ELR (cell line): Measurements from ENCODE around the gene INO80D.
"Not testable (repeated sequence)": the region's sequence is repeated elsewhere in the genome, so short reads cannot be mapped to it uniquely, and the experiment has no call there.

Source experiments
- DNase-seq: peaks from one replicate; pipeline ENCODE4 v3.0.0-alpha.2; 2015; ENCODE audit warnings: low read depth

INO80D gene

GRCh38 chr2:206084439-206084869 is 1.5 kb downstream of the INO80D start:
- peak; percentile 88 for DNase-seq

GRCh38 chr2:206083602-206084438 is 2.2 kb downstream of the INO80D start:
- DNase-seq: peak; percentile 2

GRCh38 chr2:206082298-206082843 is 3.6 kb downstream of the INO80D start:
- no peak for DNase-seq

DNA sequence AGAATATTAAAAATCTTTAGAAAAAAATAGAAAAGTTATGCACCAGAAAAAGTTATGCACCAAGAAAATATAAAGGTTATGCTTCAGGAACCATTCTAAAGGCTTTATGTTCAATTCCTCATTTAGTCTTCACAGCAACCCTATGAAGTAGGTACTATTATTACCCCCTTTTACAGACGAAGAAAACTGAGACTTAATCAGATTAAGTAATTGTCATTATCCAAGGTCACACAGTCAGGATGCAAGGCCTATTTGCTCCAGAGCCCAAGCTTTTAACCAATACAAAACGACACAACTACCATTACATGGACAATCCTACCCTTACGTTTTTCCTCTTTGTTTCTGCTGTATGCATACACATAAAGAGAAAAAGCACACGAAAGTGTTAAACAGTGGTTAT is 5.0 kb downstream of the INO80D start:
- no peak for DNase-seq

DNA sequence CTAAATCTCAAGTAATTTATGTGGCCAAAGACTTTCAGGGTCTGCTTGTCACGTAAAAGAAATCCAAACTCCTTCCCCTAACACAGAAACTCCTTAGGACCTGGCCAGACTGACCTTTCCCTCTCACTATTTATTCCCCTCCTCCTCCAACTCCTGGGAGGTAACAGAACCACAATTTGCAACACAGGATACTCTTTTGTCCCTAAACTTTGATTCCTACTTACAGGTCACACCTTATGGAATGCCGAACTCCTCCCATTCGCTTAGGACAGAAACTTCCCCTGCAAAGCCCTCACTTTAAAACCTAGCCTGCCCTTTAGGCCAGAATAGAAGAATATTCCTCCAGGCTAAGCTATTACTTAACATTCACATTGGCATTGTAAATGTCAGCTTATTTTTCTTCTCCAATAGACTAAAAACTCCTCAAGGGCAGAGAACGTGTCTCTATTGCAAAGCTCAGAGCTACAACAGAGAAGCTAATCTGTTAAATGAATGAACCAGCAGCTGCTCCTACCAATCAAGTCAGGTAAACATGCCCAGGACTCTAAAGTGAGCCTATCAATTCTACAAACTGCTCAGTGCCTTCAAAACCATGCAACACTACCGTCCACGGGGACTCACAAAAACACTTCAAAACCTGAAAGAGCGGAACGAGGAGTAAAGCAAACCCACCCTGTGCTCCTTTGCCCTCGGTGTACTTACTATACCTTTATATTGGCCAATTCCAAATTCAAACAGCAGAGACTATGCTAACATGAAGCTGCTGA is 6.1 kb downstream of the INO80D start:
- no peak for DNase-seq

GRCh38 chr2:206077879-206078278 is 8.1 kb downstream of the INO80D start:
- not testable (repeated sequence) for DNase-seq

DNA sequence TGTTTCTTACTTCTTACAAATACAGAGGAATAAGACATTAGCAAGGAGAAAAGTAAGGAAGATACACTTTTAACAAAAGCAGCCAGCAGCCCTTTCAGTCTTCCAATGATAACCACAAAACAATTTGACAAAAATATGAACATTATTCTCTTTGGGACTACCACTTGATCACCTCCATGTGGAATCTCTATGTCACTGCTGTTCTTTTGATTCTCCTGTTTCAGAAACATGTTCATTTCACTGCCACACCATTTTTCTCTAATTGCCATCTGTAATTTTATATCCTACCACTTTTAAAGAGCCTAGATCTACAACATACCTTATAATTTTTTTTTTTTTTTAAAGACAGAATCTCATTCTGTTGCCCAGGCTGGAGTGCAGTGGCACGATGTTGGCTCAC is 10.9 kb downstream of the INO80D start:
- DNase-seq: no peak

DNA sequence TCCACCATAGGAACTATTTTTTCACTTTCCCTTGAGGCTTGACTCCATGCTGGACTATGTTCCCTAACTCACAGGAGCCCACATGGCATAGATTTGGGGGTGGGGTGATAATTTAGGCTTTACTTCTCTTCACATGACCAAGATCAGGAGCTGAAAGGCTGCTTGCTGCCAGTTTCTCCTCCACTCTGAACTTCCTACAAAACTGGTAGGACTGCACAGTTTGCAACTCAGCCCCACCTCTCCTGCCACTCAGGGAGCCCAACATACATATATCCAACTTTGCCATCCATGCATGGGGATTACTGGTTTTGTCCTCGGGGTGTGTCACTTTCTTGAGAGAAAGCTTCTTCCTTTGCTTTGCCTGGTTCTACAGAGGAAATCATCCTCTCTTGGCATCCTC is 14.2 kb downstream of the INO80D start:
- DNase-seq: no peak

DNA sequence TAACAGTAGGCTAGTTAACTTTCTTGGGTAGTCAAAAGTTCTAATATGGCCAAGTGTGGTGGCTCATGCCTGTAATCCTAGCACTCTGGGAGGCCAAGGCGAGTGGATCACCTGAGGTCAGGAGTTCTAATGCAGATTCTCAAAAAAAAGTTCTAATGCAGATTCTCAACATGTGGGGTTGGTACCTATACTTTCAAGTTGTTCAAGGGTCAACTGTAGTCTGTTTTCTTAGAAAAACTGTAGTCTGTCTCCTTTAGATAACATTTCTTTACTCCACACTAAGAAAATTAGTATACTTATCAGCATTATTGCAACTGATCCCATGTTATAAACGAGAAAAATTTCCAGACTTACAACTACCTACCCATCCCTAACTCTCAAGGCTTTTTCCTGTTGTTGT is 16.6 kb downstream of the INO80D start:
- no peak for DNase-seq

- no peak for DNase-seq
Observed at GRCh38 chr2:206068207-206068606, 17.8 kb downstream of the INO80D start.

- peak; percentile 18 for DNase-seq
Observed at GRCh38 chr2:206064077-206064476, 21.9 kb downstream of the INO80D start.

DNA sequence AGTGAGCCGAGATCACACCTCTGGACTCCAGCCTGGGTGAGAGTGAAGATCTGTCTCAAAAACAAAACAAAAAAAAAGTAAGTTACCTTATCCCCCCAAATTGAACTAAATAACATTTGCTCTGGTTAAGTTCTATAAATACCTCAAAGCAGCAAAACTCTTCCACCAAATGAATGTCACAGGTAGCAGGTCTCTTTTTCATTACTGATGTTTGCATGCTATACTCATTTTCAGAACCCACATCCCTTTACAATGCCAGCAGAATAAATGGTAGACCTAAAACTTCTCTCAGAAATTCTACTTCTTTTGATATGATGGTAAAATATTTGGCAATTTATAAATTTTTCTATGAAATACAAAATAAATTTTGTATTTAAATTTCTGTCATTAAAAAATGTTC is 22.3 kb downstream of the INO80D start:
- no peak for DNase-seq

DNA sequence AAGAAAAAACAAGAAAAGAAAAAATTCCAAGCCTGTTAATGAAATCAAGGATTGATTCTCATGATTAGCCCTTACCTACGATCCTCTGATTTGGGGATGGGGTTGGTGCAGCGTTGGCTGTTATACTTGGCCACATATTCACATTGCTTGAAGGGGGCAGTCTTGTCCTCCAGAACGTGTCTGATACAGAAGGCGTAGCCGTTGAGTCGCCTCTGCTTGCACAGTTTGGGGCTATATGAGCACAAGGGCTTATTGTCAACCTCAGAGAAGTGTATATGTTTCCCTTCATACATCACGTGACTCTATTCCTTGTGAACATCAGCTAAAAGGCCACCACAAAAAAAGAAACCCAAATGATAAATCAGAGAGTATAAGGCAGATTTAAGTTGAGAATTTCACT is 23.2 kb downstream of the INO80D start:
- no peak for DNase-seq

DNA sequence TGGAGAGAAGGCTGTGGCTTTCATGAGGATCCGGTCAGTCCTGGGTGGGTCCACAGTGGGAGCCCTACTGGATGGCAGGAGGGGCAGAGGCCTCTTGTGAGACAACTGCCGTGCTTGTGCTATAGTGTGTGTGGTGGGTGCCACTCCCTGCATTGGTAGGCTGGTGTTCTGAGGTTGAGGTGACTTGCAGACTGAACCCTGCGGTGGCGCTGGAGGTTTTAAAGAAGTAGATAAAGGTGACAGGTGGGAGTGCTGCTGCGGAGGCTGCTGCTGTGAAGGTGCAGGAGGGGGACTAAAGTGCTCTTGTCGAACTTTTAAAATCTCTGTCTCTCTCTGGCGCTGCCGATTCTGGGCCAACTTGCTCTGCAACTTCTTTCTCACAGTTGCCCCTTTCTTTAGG is 29.7 kb downstream of the INO80D start:
- DNase-seq: no peak

GRCh38 chr2:206054952-206055351 is 31.0 kb downstream of the INO80D start:
- DNase-seq: peak; percentile 7

DNA sequence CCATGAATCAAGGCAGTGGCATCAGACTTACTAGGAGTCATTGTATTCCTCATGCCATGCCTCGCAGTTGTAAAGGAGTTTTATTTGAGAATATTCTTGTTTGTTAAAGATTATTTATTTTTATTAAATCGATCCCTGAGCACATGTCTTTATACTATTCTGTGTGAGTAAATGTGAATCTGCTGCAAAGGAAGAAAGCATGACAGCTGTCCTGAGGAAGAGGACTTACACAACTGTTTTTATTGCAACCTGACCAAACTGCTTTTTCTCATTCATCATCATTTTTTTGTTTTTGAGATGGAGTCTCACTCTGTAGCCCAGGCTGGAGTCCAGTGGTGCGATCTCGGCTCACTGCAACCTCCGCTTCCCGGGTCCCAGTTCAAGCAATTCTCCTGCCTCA is 34.1 kb downstream of the INO80D start:
- no peak for DNase-seq

GRCh38 chr2:206049392-206049791 is 36.6 kb downstream of the INO80D start:
- DNase-seq: no peak

GRCh38 chr2:206045251-206045650 is 40.7 kb downstream of the INO80D start:
- peak; percentile 56 for DNase-seq

- DNase-seq: no peak
Observed at GRCh38 chr2:206040525-206040924, 45.4 kb downstream of the INO80D start.

GRCh38 chr2:206035393-206035792 is 50.6 kb downstream of the INO80D start:
- not testable (repeated sequence) for DNase-seq

- not testable (repeated sequence) for DNase-seq
Observed at GRCh38 chr2:206033452-206033851, 52.5 kb downstream of the INO80D start.

DNA sequence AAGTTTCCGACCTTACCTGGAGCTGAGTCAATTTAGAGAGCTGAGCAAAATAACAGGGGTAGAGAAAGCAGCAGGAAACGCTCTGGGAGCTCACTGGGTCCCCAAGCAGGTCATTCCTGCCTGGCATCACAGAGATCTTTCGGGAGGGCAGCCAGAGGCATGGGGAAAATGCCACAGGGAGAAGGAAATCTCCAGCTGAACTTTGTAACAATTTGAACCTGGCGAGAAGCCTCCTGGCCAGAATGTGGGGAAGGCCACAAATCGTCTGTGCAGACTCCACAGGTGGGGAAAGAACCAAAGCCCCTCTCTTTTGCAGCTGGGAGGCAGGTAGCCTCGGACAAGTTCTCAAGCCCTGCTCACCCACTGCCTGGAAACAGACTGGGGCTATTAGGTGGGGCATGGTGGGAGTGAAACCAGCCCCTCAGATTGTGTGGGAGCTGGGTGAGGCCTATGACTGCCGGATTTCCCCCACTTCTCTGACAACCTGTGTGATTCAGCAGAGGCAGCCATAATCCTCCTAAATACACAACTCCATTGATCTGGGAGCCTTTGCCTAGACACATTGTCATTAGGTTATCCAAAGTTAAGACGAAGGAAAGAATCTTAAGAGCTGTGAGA is 53.9 kb downstream of the INO80D start:
- DNase-seq: no peak
